Mesothelial cell of epicardium (in vitro differentiated cells): ENCODE measurements around the gene MEIS3. TPM values are rescaled to one million over a fixed set of nuclear protein-coding genes. Genes with fewer than 3 reads are reported as not detected.

Source experiments
- DNase-seq, 2 experiments: peaks; one replicate each; pipeline ENCODE4 v3.0.0; 2021; ENCODE audit warnings: low spot score in 2 of 2; ENCODE audit not compliant: unreplicated experiment in 2 of 2
- H3K27ac Mint-ChIP-seq: 2 replicates; pipeline ENCODE4 v1.8.0; 2021; ENCODE audit warnings: mixed read lengths
- H3K27me3 Mint-ChIP-seq: 2 replicates; pipeline ENCODE4 v1.8.0; 2021; ENCODE audit warnings: low read depth, mixed read lengths
- H3K36me3 Mint-ChIP-seq: 2 replicates; pipeline ENCODE4 v1.8.0; 2021; ENCODE audit warnings: mixed read lengths
- H3K4me1 Mint-ChIP-seq: 2 replicates; pipeline ENCODE4 v1.8.0; 2021; ENCODE audit warnings: mixed read lengths
- H3K4me3 Mint-ChIP-seq: 2 replicates; pipeline ENCODE4 v1.8.0; 2021; ENCODE audit warnings: mild to moderate bottlenecking, moderate library complexity, mixed read lengths
- H3K9me3 Mint-ChIP-seq: 2 replicates; pipeline ENCODE4 v1.8.0; 2021; ENCODE audit warnings: mixed read lengths
- CTCF ChIP-seq: fragments of 200-600 bp; sonication (generic); IDR thresholded peaks from one replicate; pipeline ENCODE4 v1.5.0; 2021; ENCODE audit warnings: antibody characterized with exemption; ENCODE audit not compliant: unreplicated experiment
- total RNA-seq: library from RNA; stranded (reverse); gene quantifications from 3 replicates; pipeline ENCODE4 v1.2.1, GENCODE V29; 2021

Gene MEIS3
- total RNA-seq: 268 to 277 TPM (median 273 TPM) in 3 replicates

- peaks cover 9% of the 10 kb centered on the region for H3K27me3 Mint-ChIP-seq
- H3K9me3 Mint-ChIP-seq: no peaks in the 10 kb centered on the region
- peak in 1 of 2 experiments; percentile 52 for DNase-seq
- H3K36me3 Mint-ChIP-seq: peaks cover 11% of the 10 kb centered on the region
- peak within 1 kb of the TSS; percentile 96 for H3K27ac Mint-ChIP-seq
- H3K4me3 Mint-ChIP-seq: peak within 1 kb of the TSS; percentile 87
- no peak for TF ChIP-seq CTCF
- peaks cover 60% of the 10 kb centered on the region for H3K4me1 Mint-ChIP-seq
These were observed at the start of gene MEIS3 for GRCh38 chr19:47419030-47419783. MEIS3 (minus strand) TSS chr19:47419527; CDS start chr19:47419081, 446 bp downstream.

GRCh38 chr19:47467914-47468313 is 48.6 kb upstream of the MEIS3 start:
- Mint-ChIP-seq H3K9me3 (no peaks in the 10 kb centered on the region), H3K4me1 (peaks cover 14% of the 10 kb centered on the region), H3K4me3 (no peak overlapping the region), H3K36me3 (no peaks in the 10 kb centered on the region), H3K27me3 (peaks cover 72% of the 10 kb centered on the region), H3K27ac (no peak overlapping the region)
- DNase-seq: no peak
- no peak for TF ChIP-seq CTCF

- no peak for TF ChIP-seq CTCF
- H3K9me3 Mint-ChIP-seq: no peaks in the 10 kb centered on the region
- H3K27ac Mint-ChIP-seq: no peak overlapping the region
- H3K36me3 Mint-ChIP-seq: no peaks in the 10 kb centered on the region
- H3K27me3 Mint-ChIP-seq: peaks cover 68% of the 10 kb centered on the region
- no peak for DNase-seq
- peaks cover 8% of the 10 kb centered on the region for H3K4me1 Mint-ChIP-seq
- H3K4me3 Mint-ChIP-seq: no peak overlapping the region
These were observed 46.6 kb upstream of the MEIS3 start for GRCh38 chr19:47465957-47466356.

- no peak overlapping the region for H3K4me3 Mint-ChIP-seq
- H3K9me3 Mint-ChIP-seq: no peaks in the 10 kb centered on the region
- H3K4me1 Mint-ChIP-seq: no peaks in the 10 kb centered on the region
- no peak overlapping the region for H3K27ac Mint-ChIP-seq
- no peaks in the 10 kb centered on the region for H3K36me3 Mint-ChIP-seq
- H3K27me3 Mint-ChIP-seq: peaks cover 61% of the 10 kb centered on the region
- DNase-seq: no peak
- TF ChIP-seq CTCF: no peak
These were observed 45.5 kb upstream of the MEIS3 start for GRCh38 chr19:47464675-47465419.

- no peaks in the 10 kb centered on the region for H3K36me3 Mint-ChIP-seq
- no peak overlapping the region for H3K4me3 Mint-ChIP-seq
- DNase-seq: no peak
- no peak overlapping the region for H3K27ac Mint-ChIP-seq
- no peak for TF ChIP-seq CTCF
- H3K27me3 Mint-ChIP-seq: peaks cover 33% of the 10 kb centered on the region
- no peaks in the 10 kb centered on the region for H3K4me1 Mint-ChIP-seq
- H3K9me3 Mint-ChIP-seq: no peaks in the 10 kb centered on the region
These were observed 42.5 kb upstream of the MEIS3 start for GRCh38 chr19:47461876-47462275.
